Aorta (tissue), 5 donors: Measurements from ENCODE around the gene FAM83G. TPM values are rescaled to one million over a fixed set of nuclear protein-coding genes. Genes with fewer than 3 reads are reported as not detected.
"Not testable (repeated sequence)": the region's sequence is repeated elsewhere in the genome, so short reads cannot be mapped to it uniquely, and the experiment has no call there.

Experiments
- ATAC-seq: fragments of 200-7000 bp; cut with Tn5 transposase; one replicate; pipeline ENCODE4 v1.9.1; 2022; ENCODE audit warnings: moderate library complexity; ENCODE audit not compliant: low FRiP score
- DNase-seq, 2 donors: peaks; one replicate each; pipeline ENCODE4 v3.0.0-alpha.2; 2020
- H3K27ac ChIP-seq, 2 donors: one replicate each; pipeline ENCODE4 v1.5.1; 2013; ENCODE audit warnings: low read length in 2 of 2, mild to moderate bottlenecking in 2 of 2, moderate library complexity in 2 of 2, control low read depth in 1 of 2, inconsistent platforms in 1 of 2, low read depth in 1 of 2
- H3K27me3 ChIP-seq, 2 donors: one replicate each; pipeline ENCODE4 v1.6.1; 2013; ENCODE audit warnings: control low read depth in 1 of 2, low read length in 1 of 2, mild to moderate bottlenecking in 1 of 2, moderate library complexity in 1 of 2; ENCODE audit not compliant: insufficient read depth in 2 of 2, control insufficient read depth in 1 of 2
- H3K36me3 ChIP-seq, 2 donors: one replicate each; pipeline ENCODE4 v1.6.1; 2013; ENCODE audit warnings: control low read depth in 1 of 2, low read length in 1 of 2, mild to moderate bottlenecking in 1 of 2; ENCODE audit not compliant: insufficient read depth in 2 of 2, control insufficient read depth in 1 of 2
- H3K4me1 ChIP-seq, 2 donors: one replicate each; pipeline ENCODE4 v1.6.1; 2013; ENCODE audit warnings: low read length in 2 of 2, control low read depth in 1 of 2, mild to moderate bottlenecking in 1 of 2, moderate library complexity in 1 of 2; ENCODE audit not compliant: insufficient read depth in 2 of 2, control insufficient read depth in 1 of 2
- H3K4me3 ChIP-seq, 2 donors: one replicate each; pipeline ENCODE4 v1.5.1; 2013; ENCODE audit warnings: low read length in 2 of 2, control low read depth in 1 of 2, mild to moderate bottlenecking in 1 of 2
- H3K9me3 ChIP-seq: one replicate; pipeline ENCODE4 v1.6.1; 2013; ENCODE audit warnings: mild to moderate bottlenecking, low read length; ENCODE audit not compliant: control insufficient read depth
- WGBS, 2 donors: extraction: QIAGEN DNeasy Blood & Tissue Kit; methylation state at CpG; one replicate each; pipeline ENCODE4 v1.1.7; 2013; 5-methylcytosine and 5-hydroxymethylcytosine counted together
- intact Hi-C, 2 donors: fragments of 100-400 bp; cut with DNase I; formaldehyde crosslinking; loops; one replicate each; pipeline versions ENCODE4 v1.14.2 to v1.15.0; 2022
- long read RNA-seq, 2 donors: library from polyadenylated mRNA; unstranded; transcript quantifications; one replicate each; pipeline ENCODE4 v2.0.0, GENCODE V29; 2020 to 2021
- polyA plus RNA-seq, 2 donors: library from polyadenylated mRNA; stranded (reverse); fragments of 200-250 nt; gene quantifications; one replicate each; pipeline ENCODE4 v1.2.3, GENCODE V29; 2013
- total RNA-seq, 2 donors: library from RNA; stranded (reverse); fragmentation: NEBNext Ultra II Directional; extraction: Animal tissue kit (Norgen Biotek cat#: 25700); gene quantifications; one replicate each; pipeline ENCODE4 v1.2.1, GENCODE V29; 2021
- donor health status: healthy with polysubstance abuse.
- donor health status: Bipolar disorder and iron deficiency.
- donor health status: DM: no; HTN: no; CAD: no.
- donor health status: DM: no; HTN: no; CAD: no.
- donor health status: DM: yes; HTN: yes; CAD: no.

Gene FAM83G
- total RNA-seq = 10 to 100 TPM in 1 of 2 donors, 1 to 10 TPM in 1; 7.1 to 12.9 TPM
- polyA plus RNA-seq = 1 to 10 TPM; 2.5 to 3.4 TPM
- long read RNA-seq, donor 1, partial matches to known transcripts = 23 of 23 reads
- long read RNA-seq, donor 1, other reads (novel, unspliced or antisense) = 0 of 23 reads
- long read RNA-seq, donor 2, partial matches to known transcripts = 1 of 5 reads
- long read RNA-seq, donor 2, other reads (novel, unspliced or antisense) = 4 of 5 reads

- no peaks in the 10 kb centered on the region for H3K9me3 ChIP-seq
- ATAC-seq (peak; percentile 27), DNase-seq (peak; percentile 84 to 96)
- peak within 1 kb of the TSS; percentile 23 to 38 for H3K27ac ChIP-seq
- H3K27me3 ChIP-seq = no peaks in the 10 kb centered on the region
- WGBS, 2 donors = 4 to 10% methylated on average over 37 to 67 of the region's 67 CpGs
- peak within 1 kb of the TSS; percentile 65 to 70 for H3K4me3 ChIP-seq
- no peaks in the 10 kb centered on the region for H3K36me3 ChIP-seq
- intact Hi-C loops = no loop called here
- no peaks in the 10 kb centered on the region for H3K4me1 ChIP-seq
These were observed at the start of gene FAM83G for GRCh38 chr17:19004421-19005136. TSS of gene FAM83G (minus strand) at chr17:19004764. CDS start at chr17:19004041, 723 bp downstream.

GRCh38 chr17:19048826-19049225, 44.3 kb upstream of the FAM83G start:
- H3K27me3 ChIP-seq, H3K4me3 ChIP-seq, H3K36me3 ChIP-seq, H3K27ac ChIP-seq, ATAC-seq, intact Hi-C loops, H3K4me1 ChIP-seq, H3K9me3 ChIP-seq: not testable (repeated sequence)
- DNase-seq = peak in 1 of 2 donors; percentile 0
- 82% methylated on average over 4 of the region's 7 CpGs; no CpG with 5 or more reads in 1 of the 2 donors for WGBS, 2 donors

- peak in 1 of 2 donors; percentile 50 for DNase-seq
- H3K27me3 ChIP-seq, H3K4me3 ChIP-seq, intact Hi-C loops, H3K4me1 ChIP-seq, ATAC-seq, H3K27ac ChIP-seq, H3K36me3 ChIP-seq, H3K9me3 ChIP-seq: not testable (repeated sequence)
- 94 to 100% methylated on average over 5 of the region's 7 CpGs for WGBS, 2 donors
These were observed 42.9 kb upstream of the FAM83G start for GRCh38 chr17:19047510-19047909.

GRCh38 chr17:19046782-19047375, 42.3 kb upstream of the FAM83G start, which contains the start of gene GRAP:
TSS of gene GRAP (minus strand) at chr17:19046957. CDS start at chr17:19046926, 31 bp downstream.
- no CpG with 5 or more reads among the region's 12 CpGs for WGBS, 2 donors
- H3K9me3 ChIP-seq, H3K27me3 ChIP-seq, ATAC-seq, H3K27ac ChIP-seq, DNase-seq, H3K4me3 ChIP-seq, H3K4me1 ChIP-seq, intact Hi-C loops, H3K36me3 ChIP-seq: not testable (repeated sequence)

- not testable (repeated sequence) for ATAC-seq
These were observed 40.1 kb upstream of the FAM83G start for GRCh38 chr17:19044643-19045042.

GRCh38 chr17:19043032-19043431, 38.5 kb upstream of the FAM83G start:
- intact Hi-C loops, H3K27me3 ChIP-seq, H3K4me3 ChIP-seq, DNase-seq, H3K9me3 ChIP-seq, H3K36me3 ChIP-seq, H3K27ac ChIP-seq, H3K4me1 ChIP-seq, ATAC-seq: not testable (repeated sequence)
- no CpG with 5 or more reads among the region's 8 CpGs for WGBS, 2 donors

More at GRCh38 chr17:19044643-19045042, 40.1 kb upstream of the FAM83G start:
- H3K9me3 ChIP-seq, H3K27me3 ChIP-seq, H3K36me3 ChIP-seq, DNase-seq, H3K4me3 ChIP-seq, H3K4me1 ChIP-seq, H3K27ac ChIP-seq, intact Hi-C loops: not testable (repeated sequence)
- WGBS, 2 donors = no CpG with 5 or more reads among the region's 9 CpGs

GRCh38 chr17:19042369-19042768, 37.8 kb upstream of the FAM83G start:
- ATAC-seq, H3K4me3 ChIP-seq, H3K4me1 ChIP-seq, DNase-seq, H3K27me3 ChIP-seq, intact Hi-C loops, H3K9me3 ChIP-seq, H3K36me3 ChIP-seq, H3K27ac ChIP-seq: not testable (repeated sequence)
- WGBS, 2 donors = no CpG with 5 or more reads among the region's 14 CpGs

GRCh38 chr17:19041871-19042270, 37.3 kb upstream of the FAM83G start:
- DNase-seq = peak in 1 of 2 donors; percentile 32
- 80 to 92% methylated on average over 2 to 4 of the region's 10 CpGs for WGBS, 2 donors
- intact Hi-C loops, H3K27ac ChIP-seq, H3K4me1 ChIP-seq, H3K36me3 ChIP-seq, ATAC-seq, H3K4me3 ChIP-seq, H3K27me3 ChIP-seq, H3K9me3 ChIP-seq: not testable (repeated sequence)
